Measurements from ENCODE around the gene GNG14.
A peak's percentile ranks its signal among the peaks of the same experiment; 100 is the strongest.

The GNG14 gene

GRCh38 chr19:12646551-12646950 is 41.2 kb upstream of the GNG14 start:
- DNase-seq = no peak
- Histone ChIP-seq H3K4me1 (peaks cover 0 to 19% (median 8%) of the 10 kb centered on the region in 4 donors), H3K4me3 (no peak overlapping the region), H3K27me3 (no peaks in the 10 kb centered on the region), H3K36me3 (peaks cover 0 to 5% (median 0%) of the 10 kb centered on the region in 3 donors), H3K9me3 (no peaks in the 10 kb centered on the region), H3K27ac (no peak overlapping the region)
- no peak for TF ChIP-seq CTCF (IDR thresholded peaks at IDR 0.05)
- intact Hi-C loops (cut with DNase I; ENCODE audit: low total_unique reads) = no loop called here

GRCh38 chr19:12647047-12647446 is 40.8 kb upstream of the GNG14 start:
- TF ChIP-seq CTCF (IDR thresholded peaks at IDR 0.05) = no peak
- Histone ChIP-seq H3K4me1 (peaks cover 0 to 19% (median 8%) of the 10 kb centered on the region in 4 donors), H3K9me3 (no peaks in the 10 kb centered on the region), H3K4me3 (no peak overlapping the region), H3K36me3 (peaks cover 0 to 10% (median 0%) of the 10 kb centered on the region in 3 donors), H3K27ac (no peak overlapping the region), H3K27me3 (no peaks in the 10 kb centered on the region)
- DNase-seq = no peak
- intact Hi-C loops (cut with DNase I; ENCODE audit: low total_unique reads) = no loop called here

- intact Hi-C loops (cut with DNase I; ENCODE audit: low total_unique reads) = no loop called here
- peaks cover 0 to 19% (median 8%) of the 10 kb centered on the region in 4 donors for H3K4me1 ChIP-seq
- no peak for TF ChIP-seq CTCF (IDR thresholded peaks at IDR 0.05)
- no peaks in the 10 kb centered on the region for H3K27me3 ChIP-seq
- H3K4me3 ChIP-seq = peak overlapping the region; percentile 11 to 32
- peaks cover 0 to 13% (median 0%) of the 10 kb centered on the region in 3 donors for H3K36me3 ChIP-seq
- DNase-seq = peak in 1 of 2 donors; percentile 77
- no peak overlapping the region for H3K27ac ChIP-seq
- H3K9me3 ChIP-seq = no peaks in the 10 kb centered on the region
These were observed 40.2 kb upstream of the GNG14 start for GRCh38 chr19:12647490-12648071.

- H3K4me3 ChIP-seq = peak overlapping the region; percentile 11 to 32
- intact Hi-C loops (cut with DNase I; ENCODE audit: low total_unique reads) = no loop called here
- no peak overlapping the region for H3K27ac ChIP-seq
- peaks cover 0 to 13% (median 0%) of the 10 kb centered on the region in 3 donors for H3K36me3 ChIP-seq
- TF ChIP-seq CTCF (IDR thresholded peaks at IDR 0.05) = no peak
- H3K27me3 ChIP-seq = no peaks in the 10 kb centered on the region
- peaks cover 0 to 19% (median 8%) of the 10 kb centered on the region in 4 donors for H3K4me1 ChIP-seq
- no peak for DNase-seq
- H3K9me3 ChIP-seq = no peaks in the 10 kb centered on the region
These were observed 39.7 kb upstream of the GNG14 start for GRCh38 chr19:12648088-12648487.

DNA sequence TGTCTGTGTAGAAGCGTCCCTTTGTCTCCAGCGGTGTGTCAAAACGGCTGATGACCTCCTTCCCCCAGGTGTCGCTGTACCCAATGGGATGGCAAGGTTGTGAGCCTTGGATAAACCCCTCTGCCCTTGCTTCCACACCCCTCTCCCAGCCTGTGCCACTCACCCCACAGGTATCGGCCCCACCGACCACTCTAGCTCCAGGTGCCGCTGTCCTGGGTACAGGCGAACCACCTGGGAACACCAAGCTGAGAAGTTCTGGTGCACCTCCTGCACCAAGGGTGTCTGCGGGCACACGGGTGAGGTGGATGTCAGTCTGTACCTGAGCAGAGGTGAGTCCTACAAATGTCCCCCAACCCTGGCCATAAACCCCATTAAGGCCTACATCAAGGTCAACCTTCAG is 37.9 kb upstream of the GNG14 start:
- no peaks in the 10 kb centered on the region for H3K27me3 ChIP-seq
- no peak for DNase-seq
- peaks cover 0 to 19% (median 8%) of the 10 kb centered on the region in 4 donors for H3K4me1 ChIP-seq
- peaks cover 0 to 28% (median 7%) of the 10 kb centered on the region in 3 donors for H3K36me3 ChIP-seq
- intact Hi-C loops (cut with DNase I; ENCODE audit: low total_unique reads) = no loop called here
- H3K4me3 ChIP-seq = no peak overlapping the region
- no peak for TF ChIP-seq CTCF (IDR thresholded peaks at IDR 0.05)
- no peak overlapping the region for H3K27ac ChIP-seq
- H3K9me3 ChIP-seq = no peaks in the 10 kb centered on the region
